ENCODE measurements around the gene ZNF618.

The ZNF618 gene

DNA sequence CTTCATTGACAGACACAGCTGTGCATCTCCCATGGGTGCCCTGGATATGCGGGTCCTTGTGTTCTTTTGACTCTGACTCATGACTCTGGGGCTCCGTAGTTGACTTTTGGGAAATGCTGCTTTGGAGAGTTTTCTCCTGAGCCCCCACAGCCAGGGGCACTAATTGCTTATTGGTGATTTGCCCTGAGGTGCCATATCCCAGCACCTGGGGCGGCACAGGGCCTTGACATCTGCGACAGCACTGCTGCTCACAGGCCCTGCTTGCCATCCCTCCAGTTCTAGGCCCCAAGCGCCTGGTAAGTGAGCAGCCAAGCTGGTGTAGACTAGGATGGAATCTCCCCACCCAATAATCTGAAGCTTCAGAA, 126.9 kb downstream of the ZNF618 start:
- no peak for DNase-seq (ENCODE audit: low read depth)

DNA sequence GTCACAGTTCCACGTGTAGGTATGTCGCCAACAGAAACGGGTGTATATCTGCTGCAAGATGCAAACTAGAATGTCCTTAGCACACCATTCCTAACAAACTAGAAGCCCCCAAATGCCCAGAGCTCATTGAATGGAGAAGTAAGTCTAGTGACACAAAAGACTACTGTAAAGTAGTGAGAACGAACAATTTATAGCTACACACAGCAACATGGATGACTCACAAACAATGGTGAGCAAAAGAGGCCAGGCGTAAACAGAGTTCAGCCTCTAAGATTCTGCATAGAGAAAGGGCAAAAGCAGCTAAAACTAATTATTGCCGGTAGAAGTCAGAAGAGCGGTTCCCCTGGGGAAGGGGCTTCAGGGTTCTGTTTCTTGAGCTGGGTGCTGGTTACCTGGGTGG, 127.2 kb downstream of the ZNF618 start:
- DNase-seq (ENCODE audit: low read depth): no peak

DNA sequence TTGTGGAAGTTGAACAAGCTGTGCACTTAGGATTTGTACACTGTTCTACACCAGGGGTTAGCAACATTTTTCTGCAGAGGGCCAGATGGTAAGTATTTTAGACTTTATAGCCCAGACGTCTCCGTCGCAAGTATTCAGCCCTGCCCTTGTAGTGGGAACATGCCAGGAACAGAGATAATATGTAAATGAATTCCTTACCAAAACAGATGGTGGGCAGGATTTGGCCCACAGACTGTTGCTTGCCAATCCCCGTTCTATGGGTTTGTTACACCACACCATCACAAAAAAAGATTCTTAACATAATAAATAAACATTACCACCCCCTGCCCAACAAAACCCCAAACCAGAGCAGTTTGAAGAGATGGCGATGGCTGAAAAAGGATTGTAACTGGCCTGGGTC, 127.6 kb downstream of the ZNF618 start:
- no peak for DNase-seq (ENCODE audit: low read depth)

DNA sequence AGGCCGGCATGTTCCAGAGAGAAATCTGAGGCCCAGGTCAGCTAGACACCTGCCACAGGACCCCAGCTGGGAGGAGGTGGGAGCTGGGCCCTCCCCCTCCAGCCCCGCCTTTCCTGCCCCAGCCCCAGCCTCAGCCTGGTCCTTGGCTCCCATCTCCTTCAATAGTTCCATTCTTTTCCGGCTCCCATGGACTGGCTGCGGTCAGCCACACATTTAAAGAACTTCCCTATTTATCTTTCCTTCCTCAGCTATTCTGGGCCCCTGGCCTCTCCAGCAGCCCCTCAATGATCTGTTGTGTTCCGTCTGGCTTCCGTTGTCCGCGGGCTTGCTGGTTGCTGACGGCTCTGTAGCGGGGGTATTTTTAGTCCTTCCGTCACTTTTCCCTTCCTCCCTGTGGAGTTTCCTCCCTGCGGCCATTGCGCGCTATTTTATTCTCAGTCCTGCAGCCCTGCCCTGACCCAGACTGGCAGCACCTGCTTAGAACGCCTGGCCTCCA, 128.2 kb downstream of the ZNF618 start:
- DNase-seq (ENCODE audit: low read depth): no peak

DNA sequence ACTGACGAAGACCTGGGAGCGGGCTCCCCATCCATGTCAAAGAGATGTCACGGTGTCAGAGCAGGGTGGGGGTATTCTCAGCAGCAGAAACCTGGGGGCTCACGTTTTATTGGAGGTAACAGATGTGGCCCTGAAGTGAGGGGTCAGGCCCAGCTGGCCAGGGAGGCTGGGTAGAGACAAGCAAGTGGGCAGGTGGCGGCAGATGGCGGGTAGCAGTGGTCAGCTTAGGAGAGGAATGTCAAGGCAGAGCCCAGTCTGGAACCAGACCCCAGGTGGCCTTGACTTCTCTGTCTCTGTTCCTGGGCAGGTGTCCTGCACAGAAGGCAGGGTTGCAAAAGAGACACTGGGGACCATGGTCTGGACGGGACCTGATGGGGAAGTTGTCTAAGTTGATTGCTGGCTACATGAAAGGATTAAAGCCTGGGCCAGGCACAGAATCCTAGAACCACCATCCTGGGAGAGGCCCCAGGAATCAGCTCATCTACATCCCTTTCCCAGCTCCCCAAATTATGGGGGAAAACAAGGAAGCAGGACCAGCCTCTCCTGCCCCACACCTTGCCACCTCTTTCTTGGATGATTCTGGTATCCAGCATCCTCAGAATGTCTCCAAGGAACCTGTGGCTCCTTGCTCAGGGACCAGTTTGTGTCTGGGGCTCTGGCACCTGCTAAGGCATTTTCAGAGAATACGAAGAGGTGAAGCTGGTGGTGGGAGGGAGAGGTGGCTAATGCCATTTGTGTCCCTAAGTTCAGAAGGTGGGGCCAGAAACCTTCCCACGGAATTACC, 129.5 kb downstream of the ZNF618 start:
- no peak for DNase-seq (ENCODE audit: low read depth)

DNA sequence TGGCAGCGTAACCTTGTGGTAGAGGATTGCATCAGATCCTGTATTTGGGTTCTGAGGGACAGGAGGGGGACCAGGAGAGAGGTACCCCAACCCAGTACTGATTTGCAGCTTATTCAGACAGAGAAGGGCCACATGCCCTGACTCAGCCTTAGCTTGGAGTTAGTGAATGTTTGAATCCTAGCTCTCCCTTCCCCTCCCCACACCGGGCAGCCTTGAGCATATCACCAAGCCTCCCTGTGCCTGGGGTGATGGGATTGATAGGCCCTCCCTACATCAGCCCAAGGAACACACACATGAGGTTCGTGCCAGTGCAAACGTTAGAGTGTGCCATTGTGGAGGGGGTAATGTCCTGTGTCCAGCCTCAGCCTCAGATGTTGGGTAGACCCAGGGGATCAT, 130.0 kb downstream of the ZNF618 start:
- DNase-seq (ENCODE audit: low read depth): no peak

DNA sequence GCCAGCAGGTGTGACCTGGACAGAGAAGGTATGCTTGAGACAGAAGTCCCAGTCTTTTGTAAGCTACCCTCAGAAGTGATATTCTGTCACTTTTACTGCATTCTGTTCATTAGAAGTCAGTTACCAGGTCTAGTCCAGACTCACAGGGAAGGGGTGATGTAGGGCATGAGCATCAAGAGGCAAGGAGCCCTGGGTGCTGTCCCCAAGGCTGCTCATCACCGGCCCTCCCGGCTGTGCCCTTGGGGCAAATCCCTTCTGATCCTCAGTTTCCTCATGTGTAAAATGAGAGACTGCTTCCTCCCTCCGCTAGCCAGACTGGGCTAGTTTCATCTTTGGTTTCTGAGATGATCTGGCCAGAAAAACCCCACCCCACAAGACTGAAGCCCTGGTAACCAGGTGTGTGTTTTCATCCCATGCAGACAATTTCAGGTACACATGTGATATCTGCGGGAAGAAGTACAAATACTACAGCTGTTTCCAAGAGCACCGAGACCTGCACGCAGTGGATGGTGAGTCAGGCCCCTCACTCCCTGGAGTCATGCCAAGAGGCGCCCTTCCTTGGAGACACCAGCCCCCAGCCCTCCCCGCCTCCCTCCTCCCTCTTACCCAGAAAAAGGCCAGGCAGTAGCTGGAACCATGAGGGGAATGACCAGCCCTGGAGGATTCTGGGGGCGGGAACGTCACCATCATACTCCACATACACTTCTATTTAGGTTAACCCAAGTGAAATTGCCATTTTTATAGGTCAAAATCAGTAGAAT, 131.0 kb downstream of the ZNF618 start:
- DNase-seq (ENCODE audit: low read depth): no peak

DNA sequence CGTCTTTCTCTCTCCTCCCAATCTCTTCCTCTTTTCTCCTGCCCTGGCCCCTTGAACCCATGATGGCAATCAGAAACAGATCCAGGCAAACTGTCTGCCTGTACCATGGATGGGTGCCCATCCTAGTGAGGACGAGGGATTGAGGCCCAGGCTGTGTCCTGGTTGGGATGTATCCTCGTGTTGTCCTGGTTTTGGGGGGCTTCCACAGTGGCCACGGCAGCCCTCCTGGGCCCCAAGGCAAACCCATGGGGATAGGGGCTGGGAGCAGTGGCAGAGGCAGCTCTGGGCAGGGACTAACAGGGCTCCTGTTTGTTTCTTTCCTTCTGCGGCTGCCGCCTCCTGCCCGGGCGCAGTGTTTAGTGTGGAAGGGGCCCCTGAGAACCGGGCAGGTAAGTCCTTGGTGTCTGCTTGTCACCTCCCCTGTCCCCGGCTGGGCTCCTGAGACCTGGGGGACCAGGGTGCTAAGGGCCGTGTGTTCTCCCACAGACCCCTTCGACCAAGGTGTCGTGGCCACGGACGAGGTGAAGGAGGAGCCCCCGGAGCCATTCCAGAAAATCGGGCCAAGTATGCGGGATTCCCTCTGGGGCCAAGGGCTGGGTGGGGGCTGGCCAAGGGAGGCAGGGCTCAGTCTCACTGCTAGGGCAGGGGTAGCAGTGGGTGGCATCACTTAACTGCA, 132.0 kb downstream of the ZNF618 start:
- no peak for DNase-seq (ENCODE audit: low read depth)

DNA sequence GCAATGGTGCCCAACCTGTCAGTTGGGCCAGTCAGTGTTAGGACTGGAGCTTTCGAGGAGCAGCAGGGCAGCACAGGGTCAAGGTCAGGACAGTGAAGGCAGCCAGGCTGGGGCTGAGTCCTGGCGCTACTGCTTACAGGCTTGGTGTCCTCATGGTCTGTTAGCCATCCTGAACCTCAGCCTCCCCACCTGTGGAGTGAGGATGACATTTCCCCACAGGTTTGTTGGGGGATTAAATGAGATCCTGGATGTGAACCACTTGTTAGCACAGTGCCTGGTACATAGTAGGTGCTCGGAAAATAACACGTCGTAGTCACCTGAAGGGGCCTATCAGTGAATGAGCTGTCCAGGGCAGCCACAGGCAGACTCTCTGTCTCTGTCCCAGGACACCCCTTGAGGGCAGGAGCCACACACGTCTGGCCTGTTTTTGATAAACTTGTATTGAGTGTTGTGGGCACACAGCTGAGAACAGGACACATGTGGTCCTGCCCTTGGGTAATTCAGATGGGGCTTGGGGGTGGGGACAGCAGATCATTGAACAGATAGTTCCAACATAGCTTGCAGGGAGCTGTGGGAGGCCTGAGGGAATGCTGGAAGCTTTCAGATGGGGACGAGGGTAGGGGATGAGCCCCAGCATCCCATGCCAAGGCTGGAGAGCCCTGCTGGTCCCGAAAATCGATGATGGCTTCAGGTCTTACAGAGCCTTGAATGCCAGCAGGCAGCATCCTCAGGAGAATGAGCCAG, 132.7 kb downstream of the ZNF618 start:
- no peak for DNase-seq (ENCODE audit: low read depth)

DNA sequence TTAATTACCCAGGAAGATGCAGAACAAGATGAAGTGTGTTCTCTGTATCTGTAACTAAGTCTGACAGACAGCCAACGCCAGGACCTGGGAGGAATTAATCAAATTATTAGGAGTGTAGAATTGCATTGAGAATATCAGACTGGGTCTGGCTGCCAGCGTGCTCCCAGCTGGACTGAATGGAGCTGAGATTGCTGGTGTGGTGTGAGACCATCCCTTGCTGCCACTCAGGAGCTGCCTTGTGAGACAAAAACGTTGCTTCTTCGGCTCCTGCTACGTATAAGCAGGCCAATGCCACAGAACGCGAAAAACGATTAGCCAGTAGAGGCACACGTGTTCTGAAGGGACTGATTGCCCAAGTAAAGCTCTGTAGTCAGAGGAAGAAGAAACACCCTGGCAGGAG, 135.2 kb downstream of the ZNF618 start:
- DNase-seq (ENCODE audit: low read depth): no peak

DNA sequence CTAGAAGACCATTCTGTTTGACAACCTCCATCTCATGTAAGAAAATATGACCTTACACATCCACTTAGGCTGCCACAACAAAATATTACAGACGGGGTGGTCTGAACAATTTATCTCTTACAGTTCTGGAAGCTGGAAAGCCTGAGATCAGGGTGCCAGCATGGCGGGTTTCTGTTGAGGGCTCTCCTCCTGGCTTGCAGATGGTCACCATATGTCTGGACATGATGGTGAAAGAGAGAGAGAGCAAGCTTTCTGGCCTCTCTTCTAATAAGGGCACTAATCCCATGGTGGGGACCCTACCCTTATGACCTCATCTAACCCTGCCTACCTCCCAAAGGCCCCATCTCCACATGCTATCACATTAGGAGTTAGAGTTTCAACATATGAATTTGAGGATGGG, 136.0 kb downstream of the ZNF618 start:
- no peak for DNase-seq (ENCODE audit: low read depth)

DNA sequence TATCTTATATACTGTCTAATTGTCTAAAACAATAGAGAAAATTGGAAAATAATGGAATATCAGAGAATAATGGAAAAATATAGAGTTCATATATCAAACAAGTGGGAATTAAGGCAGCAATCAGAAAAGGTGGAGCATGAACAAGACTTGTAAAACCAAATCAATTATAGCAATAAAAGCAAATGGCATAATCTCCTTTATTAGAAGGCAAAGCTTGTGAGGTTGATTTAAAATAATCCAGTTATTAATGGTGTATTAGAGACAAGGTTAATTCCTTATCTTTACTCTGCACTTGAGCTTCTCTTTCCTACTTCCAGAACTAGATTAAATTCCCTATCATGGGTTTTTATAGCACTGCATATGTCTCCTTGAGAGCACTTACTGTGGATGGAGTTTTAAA, 137.9 kb downstream of the ZNF618 start:
- no peak for DNase-seq (ENCODE audit: low read depth)

DNA sequence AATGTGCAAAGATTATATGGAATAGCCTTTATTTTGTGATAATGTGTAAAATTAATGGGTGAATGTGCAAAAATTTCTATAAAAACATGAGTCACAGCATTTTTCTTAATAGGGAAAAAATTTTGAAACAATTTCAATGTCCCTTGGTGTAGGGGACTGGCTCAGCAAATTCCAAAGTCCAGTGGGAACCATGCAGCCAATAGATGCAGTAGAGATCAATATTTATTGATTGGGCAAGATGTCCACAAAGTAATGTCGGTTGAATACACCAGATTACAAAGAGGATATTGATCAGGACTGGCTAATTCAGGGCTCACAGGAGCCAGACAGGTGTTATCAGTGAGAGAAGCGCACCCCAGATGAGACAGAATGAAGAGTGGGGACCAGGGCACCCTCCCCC, 139.5 kb downstream of the ZNF618 start:
- DNase-seq (ENCODE audit: low read depth): no peak

DNA sequence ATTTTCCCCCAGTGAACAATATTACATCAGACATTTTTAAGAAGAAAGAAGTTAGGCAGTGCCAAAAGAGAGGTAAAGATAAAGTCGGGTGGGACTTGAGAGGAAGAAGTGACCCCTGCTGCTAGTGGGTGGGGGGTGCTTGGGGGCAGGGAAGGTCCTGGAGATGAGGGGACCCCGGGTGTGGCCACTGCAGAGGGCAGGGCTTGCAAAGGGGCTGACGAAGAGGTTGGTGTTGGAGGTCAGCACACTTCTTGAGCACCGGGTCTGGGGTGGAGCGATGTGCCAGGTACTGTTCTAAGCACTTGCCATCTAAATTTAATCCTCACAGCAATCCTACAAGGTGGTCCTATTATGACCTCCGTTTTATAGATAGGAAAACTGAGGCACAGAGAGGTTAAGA, 140.0 kb downstream of the ZNF618 start:
- no peak for DNase-seq (ENCODE audit: low read depth)

DNA sequence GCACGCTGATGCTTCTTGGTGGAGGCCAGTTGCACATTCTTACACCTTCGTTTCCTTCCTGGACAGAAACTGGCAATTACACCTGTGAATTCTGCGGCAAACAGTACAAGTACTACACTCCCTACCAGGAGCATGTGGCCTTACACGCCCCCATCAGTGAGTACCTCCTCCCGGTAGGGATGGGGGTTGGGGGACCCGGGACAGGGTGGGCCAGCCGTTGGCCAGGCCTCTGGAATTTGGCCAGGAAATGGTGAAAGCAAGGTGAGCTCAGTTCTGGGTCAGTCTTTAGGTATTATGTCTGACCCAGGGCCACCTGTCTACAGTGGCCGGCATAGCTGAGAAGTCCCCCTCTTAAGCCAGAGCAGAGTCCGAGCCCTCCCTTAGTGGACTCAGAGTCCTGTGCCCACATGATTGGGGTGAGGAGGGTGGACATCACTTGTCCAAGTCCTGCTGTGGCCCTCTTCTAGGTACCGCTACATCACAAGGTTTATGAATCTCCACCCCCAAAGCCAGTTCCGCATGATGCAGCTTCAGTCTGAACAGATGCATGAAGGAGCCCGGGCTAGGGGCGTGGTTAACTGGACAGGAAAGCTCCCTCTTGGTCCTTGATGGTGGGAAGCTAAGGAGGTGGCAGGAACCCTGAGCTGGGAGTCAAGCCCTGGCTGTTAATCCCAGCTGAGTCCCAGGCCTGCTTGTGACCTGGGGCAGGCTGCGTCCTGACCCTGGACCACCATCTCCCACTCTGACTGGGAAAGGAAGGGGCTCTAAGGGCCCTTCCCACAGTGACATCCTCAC, 140.7 kb downstream of the ZNF618 start:
- DNase-seq (ENCODE audit: low read depth): no peak

DNA sequence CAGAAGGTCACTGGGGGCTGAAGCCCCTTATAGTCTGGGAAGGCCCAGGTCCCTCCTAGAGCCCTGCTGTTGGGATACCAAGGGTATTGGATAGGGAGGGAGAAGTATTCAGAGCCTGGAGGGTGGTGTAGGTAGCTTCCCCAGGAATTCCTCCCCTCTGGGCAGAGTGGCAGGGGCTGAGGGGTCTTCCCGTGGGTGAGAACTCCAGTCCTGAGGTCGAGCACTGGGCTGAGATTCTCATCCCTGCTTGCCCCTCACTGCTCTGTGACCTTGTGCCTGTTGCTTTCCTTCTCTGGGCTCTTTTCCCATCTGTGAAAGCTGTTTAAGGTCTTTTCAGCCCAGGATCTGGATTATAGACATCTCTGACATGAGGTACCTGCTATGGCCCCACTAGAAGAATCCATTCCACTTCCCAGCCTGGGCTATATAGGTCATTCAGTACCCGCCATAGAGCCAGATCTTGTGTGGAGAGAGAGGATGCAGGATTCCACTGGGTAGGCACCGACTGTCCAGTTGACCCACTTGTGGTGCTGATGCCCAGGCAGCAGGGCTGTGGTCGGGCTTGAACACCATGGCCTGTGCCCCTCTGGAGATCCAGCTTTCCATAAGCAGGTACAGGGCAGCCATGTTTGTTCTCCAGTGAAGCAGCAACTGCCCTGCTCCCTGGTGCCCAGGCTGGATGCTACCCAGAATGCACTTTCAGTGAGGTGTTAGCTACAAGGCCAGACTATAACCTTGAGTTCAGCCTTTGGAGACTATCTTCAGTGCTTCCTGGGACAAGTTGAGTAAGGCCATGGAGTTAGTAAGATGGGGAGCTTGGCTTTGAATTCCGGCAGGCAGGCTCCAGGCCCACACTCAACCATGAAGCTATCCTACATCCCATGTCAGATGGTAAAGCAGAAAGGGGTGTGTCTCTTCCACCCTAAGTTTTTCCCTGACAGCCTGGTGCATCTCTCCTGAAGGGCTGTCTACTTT, 141.9 kb downstream of the ZNF618 start:
- no peak for DNase-seq (ENCODE audit: low read depth)

DNA sequence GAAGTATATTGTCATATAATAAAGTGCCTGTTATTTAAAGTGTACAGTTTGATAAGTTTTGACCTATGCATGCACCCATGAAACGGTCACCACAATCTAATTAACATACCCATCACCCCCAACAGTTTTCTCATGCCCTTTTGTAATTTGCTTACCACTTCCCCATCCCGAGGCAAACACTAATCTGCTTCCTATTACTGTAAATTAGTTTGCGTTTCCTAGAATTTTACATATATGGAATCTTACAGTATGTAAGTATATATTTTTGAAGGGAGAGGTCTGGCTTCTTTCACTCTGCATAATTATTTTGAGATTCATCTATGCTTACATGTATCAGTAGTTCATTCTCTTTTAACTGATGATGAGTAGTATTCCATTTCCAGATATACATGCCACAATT, 145.5 kb downstream of the ZNF618 start:
- no peak for DNase-seq (ENCODE audit: low read depth)

DNA sequence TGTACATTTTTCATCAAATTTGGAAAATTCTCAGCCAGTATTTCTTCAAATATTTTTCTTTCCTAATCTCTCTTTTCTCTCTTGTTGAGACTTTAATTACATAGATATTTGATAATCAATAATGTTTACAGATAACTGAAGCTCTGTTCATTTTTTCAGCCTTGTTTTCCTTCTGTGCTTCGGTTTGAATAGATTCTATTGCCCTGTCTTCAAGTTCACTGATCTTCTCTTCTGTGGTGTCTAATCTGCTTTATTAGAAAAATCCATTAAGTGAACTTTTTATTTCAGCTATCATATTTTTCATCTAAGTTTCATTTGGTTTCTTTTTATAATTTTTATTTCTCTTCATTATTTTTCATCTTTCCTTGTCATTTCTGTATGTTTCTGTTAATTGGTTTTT, 147.9 kb downstream of the ZNF618 start:
- no peak for DNase-seq (ENCODE audit: low read depth)

DNA sequence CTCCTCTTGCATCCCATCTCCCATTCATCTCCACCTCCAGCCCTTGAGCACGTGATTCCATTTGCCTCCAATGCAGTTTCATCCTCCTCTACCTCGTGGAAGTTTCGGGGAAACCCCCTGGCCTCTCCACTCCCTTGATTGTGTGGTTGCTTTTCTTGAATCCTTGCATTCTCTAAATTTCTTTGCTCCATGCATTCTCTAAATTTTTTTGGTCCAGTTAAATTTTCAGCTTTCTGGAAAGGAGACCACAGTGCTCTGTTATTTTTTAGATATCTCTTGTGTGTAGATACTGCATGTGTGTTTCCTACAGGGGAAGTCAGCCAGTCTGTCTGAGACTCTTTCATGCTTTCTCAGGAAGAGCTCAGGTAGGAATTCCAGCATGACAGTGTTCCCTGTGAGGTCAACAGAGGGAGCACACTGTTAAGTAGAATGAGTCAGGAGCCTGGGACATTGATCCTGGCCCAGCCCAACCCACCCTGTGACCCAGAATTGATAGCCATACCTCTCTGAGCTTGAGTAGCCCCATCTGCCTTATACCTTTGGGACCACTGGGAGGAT, 149.2 kb downstream of the ZNF618 start:
- no peak for DNase-seq (ENCODE audit: low read depth)

DNA sequence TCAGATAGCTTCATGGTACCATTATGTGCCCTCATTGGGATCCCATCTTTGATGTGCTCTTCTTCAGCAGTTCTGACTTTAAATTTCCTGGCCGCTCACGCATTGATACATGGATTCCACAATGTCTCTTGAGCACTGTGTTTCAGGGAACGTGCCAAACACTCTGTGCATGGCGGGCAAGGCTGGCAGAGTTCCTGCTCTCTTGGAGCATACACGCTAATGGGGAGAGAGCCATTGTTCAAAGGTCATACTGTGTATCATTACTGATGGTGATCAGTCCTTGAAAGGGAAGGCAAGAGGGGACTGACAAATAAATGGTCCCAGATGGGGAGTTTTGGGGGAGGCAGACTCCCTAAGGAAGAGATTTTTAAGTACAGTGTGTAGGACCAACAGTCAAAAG, 149.7 kb downstream of the ZNF618 start:
- no peak for DNase-seq (ENCODE audit: low read depth)
